ENCODE results near the gene TMED10. TPM values are rescaled to one million over a fixed set of nuclear protein-coding genes. Genes with fewer than 3 reads are reported as not detected.

TMED10 gene
- total and polyA plus RNA-seq, 2 of the 13 experiments (the other 11 are each of a cell fraction or from before 2014, with no cell fraction given) = 311 to 377 TPM

GRCh38 chr14:75168586-75169335 lies 7.7 kb downstream of the TMED10 start:
- FAIRE-seq (no peak), ATAC-seq (no peak), DNase-seq (ENCODE audit: low spot score) (no peak)
- Histone ChIP-seq H3K4me3 (replicated peaks in 1 of 3; ENCODE audit: insufficient read depth in 1 of 3, low read depth in 2 of 3, low read length in 3 of 3) (no peak overlapping the region), H3K4me2 (ENCODE audit: low read depth, low read length) (no peak overlapping the region), H4K20me1 (ENCODE audit: insufficient read depth, low read length) (peaks cover 39% of the 10 kb centered on the region), H3K27ac (ENCODE audit: extremely low read length, insufficient read depth, low read length) (no peak overlapping the region), H3K36me3 (replicated peaks in 1 of 2; ENCODE audit: control insufficient read depth in 1 of 2, insufficient read depth in 2 of 2, low read length in 2 of 2) (peaks cover 2 to 11% of the 10 kb centered on the region in 2 experiments; a peak in 2 of 5 replicates), H3K79me2 (ENCODE audit: insufficient read depth, low read length) (peaks cover 91% of the 10 kb centered on the region), H3K9ac (ENCODE audit: insufficient read depth, low read depth, low read length) (no peak overlapping the region), H2AFZ (ENCODE audit: low read length) (no peak overlapping the region), H3K9me3 (ENCODE audit: low read length) (no peaks in the 10 kb centered on the region), H3K4me1 (ENCODE audit: insufficient read depth, low read length) (peaks cover 52% of the 10 kb centered on the region), H3K27me3 (ENCODE audit: control insufficient read depth in 1 of 2, insufficient read depth in 2 of 2, low read length in 2 of 2) (no peaks in the 10 kb centered on the region)
- ChIA-PET CTCF (ENCODE audit: low intra/inter-chr PET ratio, low total read pairs) (no interaction called here), POLR2A (interaction anchor here (1.1 to 1.2 kb wide), 2 partner anchors 42 to 125 kb away, joined by 3 read pairs; partner anchors contain the start of gene NEK9)
- WGBS (ENCODE audit: low lambda C conversion rate) = 83% methylated on average over 3 of the region's 3 CpGs
- intact Hi-C loops (cut with micrococcal nuclease; ENCODE audit: unreplicated experiment) = no loop called here
- BruUV-seq (replicated peaks) = no TSS peak
- in situ Hi-C loops (cut with HindIII; ENCODE audit: extremely low pct_ligation_motif_present, low pct_unique_long_range_greater_than_20kb) = no loop called here
- TF ChIP-seq ZBTB25 (CRISPR knock-in tag; IDR thresholded peaks at IDR 0.05) (no peak), ZNF639 (CRISPR knock-in tag; conservative IDR thresholded peaks at IDR 0.05) (no peak), ONECUT2 (CRISPR knock-in tag; IDR thresholded peaks at IDR 0.05) (no peak), ZNF512 (CRISPR knock-in tag; IDR thresholded peaks at IDR 0.05) (no peak), MLX (CRISPR knock-in tag; IDR thresholded peaks at IDR 0.05) (no peak), ZNF724P (CRISPR knock-in tag; IDR thresholded peaks at IDR 0.05; ENCODE audit: borderline replicate concordance) (no peak), FOXA1 (IDR thresholded peaks at IDR 0.05) (no peak), FOXA1 (CRISPR knock-in tag; IDR thresholded peaks at IDR 0.05) (0 out of 2 replicates have a peak, but pooled peaks have one; percentile 8), ZKSCAN1 (IDR thresholded peaks at IDR 0.05; ENCODE audit: low read length) (peak; percentile 54; the same call in 1 of the 2 replicates), PRDM15 (CRISPR knock-in tag; IDR thresholded peaks at IDR 0.05) (no peak), ZBTB10 (CRISPR knock-in tag; IDR thresholded peaks at IDR 0.05; ENCODE audit: borderline replicate concordance) (no peak), ZNF619 (CRISPR knock-in tag; IDR thresholded peaks at IDR 0.05) (no peak), ZNF3 (CRISPR knock-in tag; IDR thresholded peaks at IDR 0.05) (no peak)
